ENCODE measurements around the gene IER3.

The IER3 gene

DNA sequence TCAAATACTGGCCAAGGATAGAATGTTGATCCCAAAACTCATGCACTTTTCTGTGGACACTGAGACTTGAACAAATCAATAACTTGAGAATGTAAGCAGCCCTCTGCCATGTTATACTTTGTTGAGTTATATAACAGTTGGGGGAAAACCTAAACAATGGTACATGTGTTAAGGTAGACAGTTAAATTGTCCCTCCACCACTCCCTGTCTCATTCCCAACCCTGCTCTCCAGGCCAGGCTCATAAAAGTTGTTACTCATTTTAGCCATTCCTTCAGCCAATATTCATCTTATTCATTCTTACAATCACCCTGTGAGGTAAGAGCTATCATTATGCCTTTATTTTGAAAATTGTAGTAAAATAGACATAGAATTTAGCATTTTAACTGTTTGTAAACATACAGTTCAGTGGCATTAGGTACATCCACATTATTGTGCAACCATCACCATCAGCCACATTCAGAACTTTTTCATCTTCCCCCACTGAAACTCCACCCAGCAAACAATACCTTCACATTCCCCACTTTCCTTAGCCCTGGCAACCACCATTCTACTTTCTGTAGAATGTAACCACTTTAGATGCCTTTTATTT lies 38.2 kb upstream of the IER3 start:
- TF ChIP-seq, protein P1, sequence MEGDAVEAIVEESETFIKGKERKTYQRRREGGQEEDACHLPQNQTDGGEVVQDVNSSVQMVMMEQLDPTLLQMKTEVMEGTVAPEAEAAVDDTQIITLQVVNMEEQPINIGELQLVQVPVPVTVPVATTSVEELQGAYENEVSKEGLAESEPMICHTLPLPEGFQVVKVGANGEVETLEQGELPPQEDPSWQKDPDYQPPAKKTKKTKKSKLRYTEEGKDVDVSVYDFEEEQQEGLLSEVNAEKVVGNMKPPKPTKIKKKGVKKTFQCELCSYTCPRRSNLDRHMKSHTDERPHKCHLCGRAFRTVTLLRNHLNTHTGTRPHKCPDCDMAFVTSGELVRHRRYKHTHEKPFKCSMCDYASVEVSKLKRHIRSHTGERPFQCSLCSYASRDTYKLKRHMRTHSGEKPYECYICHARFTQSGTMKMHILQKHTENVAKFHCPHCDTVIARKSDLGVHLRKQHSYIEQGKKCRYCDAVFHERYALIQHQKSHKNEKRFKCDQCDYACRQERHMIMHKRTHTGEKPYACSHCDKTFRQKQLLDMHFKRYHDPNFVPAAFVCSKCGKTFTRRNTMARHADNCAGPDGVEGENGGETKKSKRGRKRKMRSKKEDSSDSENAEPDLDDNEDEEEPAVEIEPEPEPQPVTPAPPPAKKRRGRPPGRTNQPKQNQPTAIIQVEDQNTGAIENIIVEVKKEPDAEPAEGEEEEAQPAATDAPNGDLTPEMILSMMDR (IDR thresholded peaks at IDR 0.05; ENCODE audit: low read depth, low read length), result no peak
- no peak overlapping the region for H3K4me3 ChIP-seq (ENCODE audit: low read depth, low read length)

DNA sequence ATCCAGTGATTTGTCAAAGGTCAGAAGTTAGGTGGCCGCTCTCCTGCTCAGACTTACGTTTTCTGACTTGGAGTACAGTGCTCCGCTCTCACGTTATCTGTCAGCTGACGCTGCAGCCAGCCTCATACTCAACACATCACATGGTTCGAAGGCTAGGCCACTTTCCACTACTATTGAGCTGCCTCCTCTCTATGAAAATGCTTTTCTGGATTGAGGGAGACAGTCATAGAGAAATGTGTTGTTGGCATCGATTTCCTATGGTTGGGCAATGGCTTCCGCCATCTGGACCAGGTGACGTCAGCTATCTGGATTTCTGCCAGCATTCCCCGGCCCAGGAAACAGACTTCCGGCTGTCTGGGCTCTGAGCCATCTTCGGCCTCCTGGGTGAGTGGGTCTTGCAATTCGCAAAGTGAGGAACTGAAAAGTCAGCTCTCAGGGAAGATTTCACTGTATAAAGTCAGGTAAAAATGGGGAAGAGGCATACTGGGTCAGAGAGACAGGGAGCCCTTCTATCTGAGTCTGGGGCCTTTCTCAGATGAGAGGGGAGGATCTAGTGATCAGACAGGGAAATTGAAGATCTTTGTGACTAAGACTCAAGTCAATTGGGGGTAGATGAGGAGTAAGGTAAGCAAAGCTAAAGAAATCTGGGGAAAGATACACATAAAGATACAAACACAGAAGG lies 37.5 kb upstream of the IER3 start:
- TF ChIP-seq, protein P1 (IDR thresholded peaks at IDR 0.05; ENCODE audit: low read depth, low read length), result no peak
- peak overlapping the region; percentile 27 for H3K4me3 ChIP-seq (ENCODE audit: low read depth, low read length)

DNA sequence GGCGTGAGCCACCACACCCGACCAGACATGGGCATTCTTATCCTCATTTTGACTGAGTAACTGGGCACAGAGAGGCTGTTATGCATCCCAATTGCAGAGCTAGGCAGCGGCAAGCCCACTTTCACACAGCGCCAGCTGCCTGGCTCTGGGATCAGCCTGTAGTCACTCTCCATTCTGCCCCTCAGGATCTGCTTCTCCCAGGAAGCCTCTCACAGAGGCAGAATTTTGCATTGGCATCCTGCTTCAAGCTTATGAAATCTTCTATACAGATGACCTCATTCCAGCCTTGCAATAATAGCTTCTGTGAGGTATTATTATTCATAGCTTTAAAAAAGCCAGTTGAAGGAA lies 37.0 kb upstream of the IER3 start:
- TF ChIP-seq, protein P1 (IDR thresholded peaks at IDR 0.05; ENCODE audit: low read depth, low read length), result no peak
- H3K4me3 ChIP-seq (ENCODE audit: low read depth, low read length), result peak overlapping the region; percentile 27

DNA sequence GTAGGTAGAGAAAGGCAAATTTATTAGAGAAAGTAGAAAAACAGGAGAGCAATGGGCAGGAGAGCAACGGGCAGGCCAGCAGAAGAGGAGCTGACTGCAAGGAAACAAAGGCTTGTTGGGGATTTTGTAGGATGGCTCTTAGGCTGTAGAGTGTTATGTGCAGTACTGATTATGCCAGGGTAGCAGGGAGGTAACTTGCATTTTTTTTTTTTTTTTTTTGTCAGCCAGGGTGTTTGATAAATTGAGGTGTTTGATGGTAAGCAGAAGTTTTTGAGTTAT lies 36.2 kb upstream of the IER3 start:
- H3K4me3 ChIP-seq (ENCODE audit: low read depth, low read length), result no peak overlapping the region
- TF ChIP-seq, protein P1 (IDR thresholded peaks at IDR 0.05; ENCODE audit: low read depth, low read length), result no peak

DNA sequence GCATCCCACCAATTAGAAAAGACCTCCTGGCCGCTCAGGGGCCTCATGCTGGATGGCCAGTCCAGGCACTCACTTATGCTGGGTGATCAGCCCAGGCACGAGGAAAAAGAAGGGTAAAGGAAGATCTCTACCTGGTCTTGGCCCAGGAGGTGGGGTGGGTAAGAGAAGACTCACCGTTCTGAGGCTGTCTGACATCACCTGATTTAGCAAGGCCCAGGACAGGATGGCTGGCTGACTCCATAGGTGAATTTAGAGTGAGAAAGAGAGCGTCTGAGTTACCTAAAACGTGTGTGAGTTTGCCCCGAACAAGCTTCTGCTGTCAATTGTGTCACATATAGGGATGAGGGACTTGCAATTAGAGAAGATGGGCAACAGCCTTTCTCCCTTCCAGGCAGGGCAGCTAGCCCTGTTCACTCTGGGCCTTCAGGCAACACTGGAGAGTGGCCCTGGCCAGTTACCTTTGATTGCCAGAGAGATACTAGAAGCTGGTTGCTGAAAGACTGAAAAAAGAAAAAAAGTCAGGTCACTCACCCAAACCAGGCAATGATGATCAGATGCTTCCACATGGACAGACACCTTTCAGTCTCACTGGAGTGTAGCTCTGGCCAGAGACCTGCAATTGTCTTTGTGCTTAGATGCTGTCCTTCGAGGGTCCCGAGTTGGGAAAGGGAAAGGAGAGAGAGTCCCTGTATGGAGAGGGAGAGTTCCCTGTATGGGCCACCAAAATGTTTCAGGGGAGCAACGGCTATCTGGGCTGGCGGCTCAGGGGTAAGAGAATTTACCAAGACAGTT lies 35.7 kb upstream of the IER3 start:
- TF ChIP-seq, protein P1 (IDR thresholded peaks at IDR 0.05; ENCODE audit: low read depth, low read length), result no peak
- H3K4me3 ChIP-seq (ENCODE audit: low read depth, low read length), result no peak overlapping the region

DNA sequence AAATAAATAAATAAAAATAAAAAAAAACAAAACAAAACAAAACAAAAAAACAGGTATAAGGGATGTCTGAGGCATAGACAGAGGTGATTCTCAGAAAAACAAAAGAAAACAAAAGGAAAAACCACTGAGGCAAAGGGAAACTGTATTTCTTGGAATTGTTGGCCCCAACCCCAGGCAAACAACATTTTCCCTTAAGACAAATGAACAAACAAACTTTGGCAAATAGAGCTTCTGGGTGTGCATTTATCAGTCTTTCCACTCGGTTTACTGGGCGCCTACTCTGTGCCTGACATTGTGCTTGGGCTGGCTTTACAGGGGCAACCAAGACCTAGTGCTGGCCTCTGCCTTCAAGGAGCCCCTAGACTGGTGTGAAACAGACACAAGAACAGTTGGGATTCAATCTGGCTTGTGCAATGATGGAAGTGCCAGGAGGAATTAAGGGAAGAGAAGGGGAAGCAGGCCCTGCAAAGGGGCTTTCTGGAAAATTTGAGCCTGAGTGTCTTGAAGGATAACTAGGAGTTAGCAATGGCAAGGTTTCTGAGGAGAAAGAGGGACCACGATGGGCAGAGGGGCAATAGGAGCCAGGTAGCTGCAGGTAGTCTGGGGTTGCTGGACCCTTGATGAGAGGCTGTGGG lies 33.8 kb upstream of the IER3 start:
- H3K4me3 ChIP-seq (ENCODE audit: low read depth, low read length), result no peak overlapping the region
- TF ChIP-seq, protein P1 (IDR thresholded peaks at IDR 0.05; ENCODE audit: low read depth, low read length), result no peak

DNA sequence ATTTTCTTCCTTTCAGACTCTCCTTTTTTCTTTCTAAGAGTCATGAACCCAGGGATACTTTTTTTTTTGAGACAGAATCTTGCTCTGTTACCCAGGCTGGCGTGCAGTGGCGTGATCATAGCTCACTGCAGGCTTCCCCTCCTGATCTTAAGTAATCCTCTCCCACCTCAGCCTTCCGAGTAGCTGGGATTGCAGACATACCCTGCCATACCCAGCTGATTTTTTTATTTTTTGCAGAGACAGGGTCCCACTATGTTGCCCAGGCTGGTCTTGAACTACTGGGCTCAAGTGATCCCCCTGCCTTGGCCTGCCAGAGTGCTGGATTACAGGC lies 32.8 kb upstream of the IER3 start:
- TF ChIP-seq, protein P1 (IDR thresholded peaks at IDR 0.05; ENCODE audit: low read depth, low read length), result no peak
- no peak overlapping the region for H3K4me3 ChIP-seq (ENCODE audit: low read depth, low read length)

Measured in WI38 (cell line).